IPS-15b (cell line): ENCODE results near the gene SH3BP4.

Source experiments
- H3K27me3 ChIP-seq: one replicate; pipeline ENCODE4 v1.6.1; 2013; ENCODE audit warnings: low read length; ENCODE audit not compliant: control insufficient read depth, insufficient read depth
- H3K36me3 ChIP-seq: one replicate; pipeline ENCODE4 v1.6.1; 2013; ENCODE audit warnings: low read length; ENCODE audit not compliant: control insufficient read depth, insufficient read depth
- H3K4me1 ChIP-seq: one replicate; pipeline ENCODE4 v1.6.1; 2013; ENCODE audit warnings: mild to moderate bottlenecking, low read length; ENCODE audit not compliant: control insufficient read depth, insufficient read depth
- H3K4me3 ChIP-seq: one replicate; pipeline ENCODE4 v1.5.1; 2013; ENCODE audit warnings: low read depth, low read length
- H3K9ac ChIP-seq: one replicate; pipeline ENCODE4 v1.6.1; 2013; ENCODE audit warnings: low read depth, mild to moderate bottlenecking, low read length
- H3K9me3 ChIP-seq: one replicate; pipeline ENCODE4 v1.6.1; 2013; ENCODE audit warnings: mild to moderate bottlenecking, low read length; ENCODE audit not compliant: control insufficient read depth, insufficient read depth

SH3BP4 gene

DNA sequence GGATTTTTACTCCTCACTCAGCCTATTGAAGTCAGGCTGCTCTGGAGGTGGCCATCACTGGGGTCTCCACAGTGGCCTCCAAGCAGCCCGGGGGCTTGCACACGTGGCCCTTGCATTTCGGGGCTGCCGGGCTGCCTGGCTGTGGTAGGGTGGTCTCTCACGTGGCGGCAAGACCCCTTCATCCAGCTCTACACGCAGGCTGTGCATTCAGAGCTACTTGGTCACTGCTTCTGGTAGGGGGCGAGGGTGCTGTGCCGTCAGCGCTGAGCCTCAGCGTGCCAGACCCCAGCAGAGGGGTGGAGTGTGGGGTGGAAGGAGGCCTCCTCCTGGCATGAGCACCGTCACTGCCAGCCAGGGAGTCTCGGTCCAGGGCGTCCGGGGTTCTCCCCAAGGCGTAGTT lies 80.6 kb downstream of the SH3BP4 start:
- Histone ChIP-seq H3K27me3 (no peaks in the 10 kb centered on the region), H3K4me1 (no peaks in the 10 kb centered on the region), H3K9me3 (no peaks in the 10 kb centered on the region), H3K4me3 (no peak overlapping the region), H3K36me3 (peaks cover 10% of the 10 kb centered on the region), H3K9ac (no peak overlapping the region)

DNA sequence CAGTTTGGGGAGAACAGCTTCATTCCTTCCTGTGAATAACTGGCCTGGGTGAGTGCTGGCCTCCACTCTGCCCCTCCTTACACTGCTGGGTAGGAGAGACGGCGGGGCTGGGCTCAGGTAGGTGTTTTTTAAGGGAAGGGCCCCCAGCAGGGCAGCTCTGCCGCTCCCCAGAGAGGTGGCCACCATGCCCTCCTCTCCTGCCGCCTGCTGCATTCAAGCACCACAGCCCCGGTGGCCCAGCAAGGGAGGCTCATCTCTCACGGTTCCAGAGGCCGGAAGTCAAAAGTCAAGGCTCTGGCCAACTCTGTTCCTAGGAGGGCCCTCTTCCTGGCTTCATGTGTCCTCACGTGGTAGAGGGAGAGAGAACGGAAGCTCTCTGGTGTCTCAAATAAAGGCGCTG lies 81.1 kb downstream of the SH3BP4 start:
- Histone ChIP-seq H3K4me3 (no peak overlapping the region), H3K36me3 (peaks cover 10% of the 10 kb centered on the region), H3K9ac (no peak overlapping the region), H3K27me3 (no peaks in the 10 kb centered on the region), H3K9me3 (no peaks in the 10 kb centered on the region), H3K4me1 (no peaks in the 10 kb centered on the region)

DNA sequence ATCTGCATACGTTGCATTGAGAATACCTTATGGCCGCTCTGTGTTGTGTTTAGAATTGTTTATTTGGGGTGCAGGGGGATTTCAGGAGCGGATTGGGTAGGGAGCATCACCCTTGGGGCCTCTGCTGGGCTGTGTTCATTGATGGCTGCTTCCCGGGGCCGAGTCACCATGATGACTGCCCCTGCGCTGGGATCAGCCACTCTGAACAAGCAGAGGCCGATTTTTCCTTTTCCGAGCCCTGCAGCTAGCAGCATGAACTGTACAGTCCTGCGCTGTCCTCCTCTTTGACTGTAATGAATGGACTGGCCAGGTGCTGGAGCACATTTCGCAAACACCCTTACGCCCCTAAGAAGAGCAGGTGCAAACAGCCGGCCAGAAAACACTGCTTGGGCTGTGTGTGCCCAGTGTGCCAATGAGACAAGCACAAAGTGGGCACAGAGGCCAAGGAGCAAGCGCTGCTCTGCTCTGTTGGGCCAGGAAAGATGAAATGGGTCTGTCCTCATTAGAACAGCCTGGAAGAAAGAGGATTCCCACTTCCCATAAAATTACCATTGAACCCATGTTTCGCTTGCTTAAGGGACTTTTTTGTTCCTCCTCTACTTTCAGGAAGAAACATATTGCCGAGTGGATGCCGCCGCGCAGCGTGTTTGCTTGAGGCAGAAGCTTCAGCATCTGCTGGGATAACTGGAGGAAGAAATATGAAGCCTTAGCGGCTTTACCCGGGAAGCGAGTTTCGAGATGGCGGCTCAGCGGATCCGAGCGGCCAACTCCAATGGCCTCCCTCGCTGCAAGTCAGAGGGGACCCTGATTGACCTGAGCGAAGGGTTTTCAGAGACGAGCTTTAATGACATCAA lies 82.7 kb downstream of the SH3BP4 start:
- no peaks in the 10 kb centered on the region for H3K27me3 ChIP-seq
- H3K4me1 ChIP-seq, result peaks cover 4% of the 10 kb centered on the region
- H3K4me3 ChIP-seq, result no peak overlapping the region
- H3K9me3 ChIP-seq, result no peaks in the 10 kb centered on the region
- no peak overlapping the region for H3K9ac ChIP-seq
- peaks cover 10% of the 10 kb centered on the region for H3K36me3 ChIP-seq

DNA sequence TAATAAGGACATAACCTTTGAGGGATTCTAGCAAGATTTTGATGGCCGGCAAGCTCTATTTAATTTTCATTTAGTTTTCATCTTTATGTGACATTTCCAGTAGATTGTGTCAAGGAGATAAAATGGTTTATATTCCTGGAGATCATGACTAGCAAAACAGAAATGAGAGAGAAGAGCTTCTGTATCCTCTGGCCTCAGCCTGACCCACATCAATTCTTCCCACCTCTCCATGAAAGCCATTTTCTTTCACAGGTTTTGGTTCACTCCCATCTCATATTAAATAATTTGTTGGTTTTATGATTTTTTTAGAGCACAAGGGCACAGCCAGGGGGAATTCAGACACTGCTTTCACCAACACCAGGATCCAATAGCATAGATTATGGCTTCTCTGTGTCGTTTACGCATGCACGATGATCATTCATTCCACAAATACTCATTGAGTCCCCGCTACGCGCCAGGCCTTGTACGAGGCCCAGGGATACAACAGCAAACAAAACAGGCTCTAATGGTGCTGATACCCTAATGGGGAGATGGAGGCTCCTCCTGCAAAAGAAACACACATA lies 85.9 kb downstream of the SH3BP4 start:
- Histone ChIP-seq H3K9me3 (no peaks in the 10 kb centered on the region), H3K27me3 (no peaks in the 10 kb centered on the region), H3K36me3 (peaks cover 29% of the 10 kb centered on the region), H3K4me3 (no peak overlapping the region), H3K9ac (no peak overlapping the region), H3K4me1 (peaks cover 4% of the 10 kb centered on the region)

DNA sequence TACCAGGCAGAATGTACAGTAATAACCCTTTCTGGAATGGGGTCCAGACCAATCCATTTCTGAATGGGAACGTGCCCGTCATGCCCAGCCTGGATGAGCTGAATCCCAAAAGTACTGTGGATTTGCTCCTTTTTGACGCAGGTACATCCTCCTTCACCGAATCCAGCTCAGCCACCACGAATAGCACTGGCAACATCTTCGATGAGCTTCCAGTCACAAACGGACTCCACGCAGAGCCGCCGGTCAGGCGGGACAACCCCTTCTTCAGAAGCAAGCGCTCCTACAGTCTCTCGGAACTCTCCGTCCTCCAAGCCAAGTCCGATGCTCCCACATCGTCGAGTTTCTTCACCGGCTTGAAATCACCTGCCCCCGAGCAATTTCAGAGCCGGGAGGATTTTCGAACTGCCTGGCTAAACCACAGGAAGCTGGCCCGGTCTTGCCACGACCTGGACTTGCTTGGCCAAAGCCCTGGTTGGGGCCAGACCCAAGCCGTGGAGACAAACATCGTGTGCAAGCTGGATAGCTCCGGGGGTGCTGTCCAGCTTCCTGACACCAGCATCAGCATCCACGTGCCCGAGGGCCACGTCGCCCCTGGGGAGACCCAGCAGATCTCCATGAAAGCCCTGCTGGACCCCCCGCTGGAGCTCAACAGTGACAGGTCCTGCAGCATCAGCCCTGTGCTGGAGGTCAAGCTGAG lies 89.6 kb downstream of the SH3BP4 start:
- H3K9me3 ChIP-seq, result no peaks in the 10 kb centered on the region
- H3K36me3 ChIP-seq, result peaks cover 40% of the 10 kb centered on the region
- H3K9ac ChIP-seq, result no peak overlapping the region
- no peaks in the 10 kb centered on the region for H3K27me3 ChIP-seq
- H3K4me1 ChIP-seq, result peaks cover 4% of the 10 kb centered on the region
- no peak overlapping the region for H3K4me3 ChIP-seq

DNA sequence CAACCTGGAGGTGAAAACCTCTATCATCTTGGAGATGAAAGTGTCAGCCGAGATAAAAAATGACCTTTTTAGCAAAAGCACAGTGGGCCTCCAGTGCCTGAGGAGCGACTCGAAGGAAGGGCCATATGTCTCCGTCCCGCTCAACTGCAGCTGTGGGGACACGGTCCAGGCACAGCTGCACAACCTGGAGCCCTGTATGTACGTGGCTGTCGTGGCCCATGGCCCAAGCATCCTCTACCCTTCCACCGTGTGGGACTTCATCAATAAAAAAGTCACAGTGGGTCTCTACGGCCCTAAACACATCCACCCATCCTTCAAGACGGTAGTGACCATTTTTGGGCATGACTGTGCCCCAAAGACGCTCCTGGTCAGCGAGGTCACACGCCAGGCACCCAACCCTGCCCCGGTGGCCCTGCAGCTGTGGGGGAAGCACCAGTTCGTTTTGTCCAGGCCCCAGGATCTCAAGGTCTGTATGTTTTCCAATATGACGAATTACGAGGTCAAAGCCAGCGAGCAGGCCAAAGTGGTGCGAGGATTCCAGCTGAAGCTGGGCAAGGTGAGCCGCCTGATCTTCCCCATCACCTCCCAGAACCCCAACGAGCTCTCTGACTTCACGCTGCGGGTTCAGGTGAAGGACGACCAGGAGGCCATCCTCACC lies 90.2 kb downstream of the SH3BP4 start:
- no peak overlapping the region for H3K4me3 ChIP-seq
- peaks cover 40% of the 10 kb centered on the region for H3K36me3 ChIP-seq
- H3K27me3 ChIP-seq, result no peaks in the 10 kb centered on the region

DNA sequence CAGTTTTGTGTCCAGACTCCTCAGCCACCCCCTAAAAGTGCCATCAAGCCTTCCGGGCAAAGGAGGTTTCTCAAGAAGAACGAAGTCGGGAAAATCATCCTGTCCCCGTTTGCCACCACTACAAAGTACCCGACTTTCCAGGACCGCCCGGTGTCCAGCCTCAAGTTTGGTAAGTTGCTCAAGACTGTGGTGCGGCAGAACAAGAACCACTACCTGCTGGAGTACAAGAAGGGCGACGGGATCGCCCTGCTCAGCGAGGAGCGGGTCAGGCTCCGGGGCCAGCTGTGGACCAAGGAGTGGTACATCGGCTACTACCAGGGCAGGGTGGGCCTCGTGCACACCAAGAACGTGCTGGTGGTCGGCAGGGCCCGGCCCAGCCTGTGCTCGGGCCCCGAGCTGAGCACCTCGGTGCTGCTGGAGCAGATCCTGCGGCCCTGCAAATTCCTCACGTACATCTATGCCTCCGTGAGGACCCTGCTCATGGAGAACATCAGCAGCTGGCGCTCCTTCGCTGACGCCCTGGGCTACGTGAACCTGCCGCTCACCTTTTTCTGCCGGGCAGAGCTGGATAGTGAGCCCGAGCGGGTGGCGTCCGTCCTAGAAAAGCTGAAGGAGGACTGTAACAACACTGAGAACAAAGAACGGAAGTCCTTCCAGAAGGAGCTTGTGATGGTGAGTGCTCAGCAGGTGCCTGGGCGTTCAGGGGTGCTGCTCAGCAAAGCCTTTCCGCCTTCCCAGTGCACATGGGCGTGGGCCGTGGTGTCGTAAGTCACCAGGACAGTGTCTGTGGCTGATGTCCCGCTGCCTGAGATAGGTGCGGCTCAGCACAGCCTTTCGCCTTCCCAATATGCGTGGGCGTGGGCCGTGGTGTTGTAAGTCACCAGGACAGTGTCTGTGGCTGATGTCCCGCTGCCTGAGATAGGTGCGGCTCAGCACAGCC lies 91.0 kb downstream of the SH3BP4 start:
- no peaks in the 10 kb centered on the region for H3K9me3 ChIP-seq
- no peaks in the 10 kb centered on the region for H3K27me3 ChIP-seq
- peaks cover 4% of the 10 kb centered on the region for H3K4me1 ChIP-seq
- H3K36me3 ChIP-seq, result peaks cover 48% of the 10 kb centered on the region
- no peak overlapping the region for H3K9ac ChIP-seq
- H3K4me3 ChIP-seq, result no peak overlapping the region

More for the DNA sequence above, 90.2 kb downstream of the SH3BP4 start:
- Histone ChIP-seq H3K9me3 (no peaks in the 10 kb centered on the region), H3K4me1 (peaks cover 4% of the 10 kb centered on the region), H3K9ac (no peak overlapping the region)

DNA sequence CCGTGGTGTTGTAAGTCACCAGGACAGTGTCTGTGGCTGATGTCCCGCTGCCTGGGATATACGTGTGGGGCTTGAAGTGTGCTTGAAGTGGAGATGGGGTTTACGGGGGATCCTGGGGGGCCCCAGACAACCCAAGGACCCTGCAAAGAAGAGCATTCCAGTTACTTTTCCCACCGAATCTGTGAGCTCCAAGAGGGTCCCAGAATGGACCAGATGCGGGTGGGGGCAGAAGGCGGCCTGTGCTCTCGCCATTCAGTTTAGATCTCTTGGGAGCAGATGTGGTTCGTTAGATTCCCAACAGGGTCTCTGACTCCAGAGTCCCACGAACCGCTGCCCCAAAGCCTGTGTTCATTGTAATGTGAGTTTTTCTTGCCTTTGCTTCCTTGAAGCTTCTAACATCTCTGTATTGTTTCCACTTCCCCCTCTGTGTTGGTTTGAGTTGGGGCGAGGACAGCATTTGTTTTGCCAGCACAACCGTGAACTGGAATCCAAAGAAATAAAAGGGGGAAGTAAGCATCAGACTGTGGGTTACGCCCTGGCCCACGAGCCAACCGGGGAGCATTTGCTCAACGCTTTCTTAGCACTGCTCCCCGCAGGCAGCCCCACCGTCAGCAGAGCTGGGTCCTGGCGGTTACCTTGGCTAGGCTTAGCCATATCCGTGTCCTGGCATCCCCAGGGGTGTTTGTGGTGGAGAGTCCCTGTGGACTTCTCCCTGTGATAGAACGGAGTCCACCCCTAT lies 92.1 kb downstream of the SH3BP4 start:
- Histone ChIP-seq H3K27me3 (no peaks in the 10 kb centered on the region), H3K9me3 (no peaks in the 10 kb centered on the region), H3K9ac (no peak overlapping the region), H3K4me1 (peaks cover under 1% of the 10 kb centered on the region), H3K4me3 (no peak overlapping the region), H3K36me3 (peaks cover 48% of the 10 kb centered on the region)

DNA sequence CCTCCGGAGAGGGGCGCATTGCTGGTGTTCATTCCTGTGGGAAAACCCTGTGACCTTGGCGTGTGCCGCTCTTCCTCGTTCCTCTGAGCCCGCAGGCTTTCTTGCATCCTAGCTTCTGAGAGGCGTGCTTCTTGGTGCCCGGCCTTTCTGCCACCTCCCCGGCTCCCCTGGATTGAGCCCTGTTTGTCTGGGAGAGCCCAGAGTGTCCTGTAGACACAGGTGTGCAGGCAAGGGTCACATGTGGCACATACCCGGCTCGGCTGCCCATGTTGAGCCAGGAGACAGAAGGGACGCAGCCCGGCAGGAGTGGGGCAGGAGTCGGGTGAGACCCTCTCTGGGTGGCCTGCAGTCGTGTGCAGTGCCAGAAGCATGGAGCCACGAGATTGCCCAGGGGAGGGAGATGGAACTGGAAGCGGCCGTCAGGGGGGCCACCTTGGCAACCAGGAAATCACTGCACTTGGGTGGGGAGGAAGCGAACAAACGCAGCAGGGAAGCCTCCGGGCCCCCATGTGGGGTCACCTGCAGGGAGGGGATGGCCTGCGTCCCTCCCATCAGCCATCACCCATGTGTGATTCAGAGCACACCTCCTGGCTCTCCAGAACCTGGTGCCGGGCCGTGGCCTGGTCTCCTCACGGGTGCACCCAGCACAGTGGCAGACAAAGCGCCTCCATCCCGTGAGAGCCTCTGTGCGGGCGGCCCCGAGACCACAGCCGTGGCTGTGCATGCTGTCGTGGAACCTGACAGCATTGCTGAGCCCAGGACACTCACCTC lies 92.9 kb downstream of the SH3BP4 start:
- H3K27me3 ChIP-seq, result no peaks in the 10 kb centered on the region
- H3K9me3 ChIP-seq, result no peaks in the 10 kb centered on the region
- no peak overlapping the region for H3K9ac ChIP-seq
- H3K4me3 ChIP-seq, result no peak overlapping the region
- peaks cover 48% of the 10 kb centered on the region for H3K36me3 ChIP-seq
- H3K4me1 ChIP-seq, result no peaks in the 10 kb centered on the region

DNA sequence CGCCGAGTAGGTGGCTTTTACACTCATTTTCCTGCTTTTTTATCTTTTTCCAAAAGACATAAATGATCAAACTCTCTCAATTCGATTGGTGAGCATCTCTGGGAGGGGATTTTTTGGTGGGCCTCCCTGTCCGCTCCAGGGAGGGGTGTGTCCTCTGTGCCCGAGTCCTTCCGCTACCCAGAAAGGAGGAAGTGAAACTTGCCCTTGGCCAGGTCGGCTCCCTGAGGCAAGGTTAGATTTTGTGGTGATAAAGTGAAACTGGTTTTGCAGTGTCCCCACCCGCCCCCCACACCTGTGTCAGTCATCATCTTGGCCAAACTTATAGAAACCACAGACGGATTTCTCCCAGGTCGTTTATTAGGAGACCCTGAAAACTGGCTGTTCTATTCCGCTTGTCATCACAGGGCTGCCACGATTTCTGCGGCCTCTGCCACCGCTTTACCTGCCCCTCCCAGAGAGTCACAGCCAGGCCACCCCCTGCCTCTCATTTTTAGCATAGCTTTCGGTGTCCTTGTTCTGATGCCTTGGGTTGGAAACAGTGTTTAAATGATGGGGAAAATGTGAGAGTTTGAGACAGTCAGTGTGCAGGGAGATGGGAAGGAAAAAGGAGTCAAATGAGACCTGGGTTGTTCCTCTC lies 93.6 kb downstream of the SH3BP4 start:
- peaks cover 47% of the 10 kb centered on the region for H3K36me3 ChIP-seq

More for the DNA sequence above, 93.6 kb downstream of the SH3BP4 start:
- Histone ChIP-seq H3K4me1 (no peaks in the 10 kb centered on the region), H3K9me3 (no peaks in the 10 kb centered on the region), H3K9ac (no peak overlapping the region), H3K4me3 (no peak overlapping the region), H3K27me3 (no peaks in the 10 kb centered on the region)
